Measurements from ENCODE around the gene FBL.
"Not testable (repeated sequence)": the region's sequence is repeated elsewhere in the genome, so short reads cannot be mapped to it uniquely, and the experiment has no call there.

Gene FBL

DNA sequence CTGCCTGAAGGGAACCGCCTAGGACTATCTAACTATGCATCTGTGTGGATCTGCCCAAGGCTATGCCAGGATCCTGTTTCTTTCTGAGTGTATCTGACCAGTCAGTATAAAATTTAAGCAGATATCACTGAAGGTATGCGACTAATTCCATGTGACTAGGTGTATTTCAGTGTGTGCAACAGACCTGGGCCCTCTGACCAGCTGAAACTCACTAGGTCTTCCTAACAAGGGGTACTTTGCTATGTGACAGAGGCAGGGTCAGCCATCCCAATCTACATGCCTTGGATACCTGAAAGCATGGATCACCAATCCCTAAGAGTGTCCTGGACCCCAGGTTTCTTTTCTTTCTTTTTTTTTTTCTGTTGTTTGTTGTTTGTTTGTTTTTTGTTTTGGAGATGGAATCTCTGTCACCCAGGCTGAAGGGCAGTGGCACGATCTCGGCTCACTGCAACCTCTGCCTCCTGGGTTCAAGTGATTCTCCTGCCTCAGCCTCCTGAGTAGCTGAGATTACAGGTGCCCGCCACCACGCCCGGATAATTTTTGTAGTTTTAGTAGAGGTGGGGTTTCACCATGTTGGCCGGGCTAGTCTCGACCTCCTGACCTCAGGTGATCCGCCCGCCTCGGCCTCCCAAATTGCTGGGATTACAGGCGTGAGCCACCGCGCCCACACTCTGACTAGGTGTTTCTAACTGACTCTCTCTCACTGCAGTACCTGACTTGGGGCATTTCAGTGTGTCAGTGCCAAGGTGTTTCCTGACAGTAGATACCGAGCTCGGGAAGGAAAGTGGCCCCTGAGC, 44.8 kb upstream of the FBL start:
- peak; percentile 44 for DNase-seq (ENCODE audit: low spot score)
- H3K36me3 ChIP-seq (ENCODE audit: low read depth): no peaks in the 10 kb centered on the region

GRCh38 chr19:39889872-39890754, 43.9 kb upstream of the FBL start:
- H3K4me3 ChIP-seq (ENCODE audit: severe bottlenecking); H3K27ac ChIP-seq (ENCODE audit: poor library complexity, severe bottlenecking); H3K36me3 ChIP-seq (ENCODE audit: low read depth); H3K27me3 ChIP-seq (ENCODE audit: insufficient read depth, poor library complexity, severe bottlenecking); ATAC-seq (ENCODE audit: low read depth); H3K4me1 ChIP-seq (ENCODE audit: insufficient read depth, poor library complexity, severe bottlenecking); H3K9me3 ChIP-seq (ENCODE audit: severe bottlenecking): not testable (repeated sequence)
- DNase-seq (ENCODE audit: low spot score): peak; percentile 65

More for the DNA sequence above, 44.8 kb upstream of the FBL start:
- no peaks in the 10 kb centered on the region for H3K27me3 ChIP-seq (ENCODE audit: insufficient read depth, poor library complexity, severe bottlenecking)
- TF ChIP-seq, protein P1, sequence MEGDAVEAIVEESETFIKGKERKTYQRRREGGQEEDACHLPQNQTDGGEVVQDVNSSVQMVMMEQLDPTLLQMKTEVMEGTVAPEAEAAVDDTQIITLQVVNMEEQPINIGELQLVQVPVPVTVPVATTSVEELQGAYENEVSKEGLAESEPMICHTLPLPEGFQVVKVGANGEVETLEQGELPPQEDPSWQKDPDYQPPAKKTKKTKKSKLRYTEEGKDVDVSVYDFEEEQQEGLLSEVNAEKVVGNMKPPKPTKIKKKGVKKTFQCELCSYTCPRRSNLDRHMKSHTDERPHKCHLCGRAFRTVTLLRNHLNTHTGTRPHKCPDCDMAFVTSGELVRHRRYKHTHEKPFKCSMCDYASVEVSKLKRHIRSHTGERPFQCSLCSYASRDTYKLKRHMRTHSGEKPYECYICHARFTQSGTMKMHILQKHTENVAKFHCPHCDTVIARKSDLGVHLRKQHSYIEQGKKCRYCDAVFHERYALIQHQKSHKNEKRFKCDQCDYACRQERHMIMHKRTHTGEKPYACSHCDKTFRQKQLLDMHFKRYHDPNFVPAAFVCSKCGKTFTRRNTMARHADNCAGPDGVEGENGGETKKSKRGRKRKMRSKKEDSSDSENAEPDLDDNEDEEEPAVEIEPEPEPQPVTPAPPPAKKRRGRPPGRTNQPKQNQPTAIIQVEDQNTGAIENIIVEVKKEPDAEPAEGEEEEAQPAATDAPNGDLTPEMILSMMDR (IDR thresholded peaks at IDR 0.05; ENCODE audit: poor library complexity, severe bottlenecking): no peak
- H3K4me1 ChIP-seq (ENCODE audit: insufficient read depth, poor library complexity, severe bottlenecking): no peaks in the 10 kb centered on the region
- ATAC-seq (ENCODE audit: low read depth): no peak
- no peak overlapping the region for H3K4me3 ChIP-seq (ENCODE audit: severe bottlenecking)
- no peaks in the 10 kb centered on the region for H3K9me3 ChIP-seq (ENCODE audit: severe bottlenecking)
- H3K27ac ChIP-seq (ENCODE audit: poor library complexity, severe bottlenecking): no peak overlapping the region

DNA sequence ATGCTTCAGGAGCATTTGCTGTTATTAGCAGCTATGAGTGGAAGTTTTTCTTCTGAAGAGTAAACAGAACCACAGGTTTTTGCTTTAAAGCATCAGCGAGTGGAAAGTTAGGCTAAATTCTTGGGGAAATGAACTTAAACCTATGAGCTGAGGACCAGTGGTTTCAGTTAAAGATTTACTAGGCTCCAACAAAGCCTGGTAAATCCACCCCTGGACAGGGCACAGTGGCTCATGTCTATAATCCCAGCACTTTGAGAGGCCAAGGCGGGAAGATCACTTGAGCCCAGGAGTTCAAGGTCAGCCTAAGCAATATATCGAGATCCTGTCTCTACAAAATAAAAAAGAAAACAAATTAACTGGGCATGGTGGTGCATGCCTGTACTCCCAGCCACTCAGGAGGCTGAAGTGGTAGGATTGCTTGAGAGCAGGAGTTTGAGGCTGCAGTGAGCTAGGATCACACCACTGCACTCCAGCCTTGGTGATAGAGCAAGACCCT, 41.3 kb upstream of the FBL start:
- not testable (repeated sequence) for H3K27me3 ChIP-seq (ENCODE audit: insufficient read depth, poor library complexity, severe bottlenecking); H3K4me1 ChIP-seq (ENCODE audit: insufficient read depth, poor library complexity, severe bottlenecking); H3K27ac ChIP-seq (ENCODE audit: poor library complexity, severe bottlenecking); H3K9me3 ChIP-seq (ENCODE audit: severe bottlenecking); H3K36me3 ChIP-seq (ENCODE audit: low read depth); DNase-seq (ENCODE audit: low spot score); ATAC-seq (ENCODE audit: low read depth); H3K4me3 ChIP-seq (ENCODE audit: severe bottlenecking)

GRCh38 chr19:39885821-39886554, 39.8 kb upstream of the FBL start:
- not testable (repeated sequence) for H3K27me3 ChIP-seq (ENCODE audit: insufficient read depth, poor library complexity, severe bottlenecking); H3K27ac ChIP-seq (ENCODE audit: poor library complexity, severe bottlenecking); H3K4me1 ChIP-seq (ENCODE audit: insufficient read depth, poor library complexity, severe bottlenecking); H3K36me3 ChIP-seq (ENCODE audit: low read depth); H3K9me3 ChIP-seq (ENCODE audit: severe bottlenecking); ATAC-seq (ENCODE audit: low read depth); H3K4me3 ChIP-seq (ENCODE audit: severe bottlenecking)
- DNase-seq (ENCODE audit: low spot score): peak; percentile 58

GRCh38 chr19:39884721-39885120, 38.5 kb upstream of the FBL start:
- H3K4me3 ChIP-seq (ENCODE audit: severe bottlenecking); H3K36me3 ChIP-seq (ENCODE audit: low read depth); DNase-seq (ENCODE audit: low spot score); ATAC-seq (ENCODE audit: low read depth); H3K4me1 ChIP-seq (ENCODE audit: insufficient read depth, poor library complexity, severe bottlenecking); H3K9me3 ChIP-seq (ENCODE audit: severe bottlenecking); H3K27ac ChIP-seq (ENCODE audit: poor library complexity, severe bottlenecking); H3K27me3 ChIP-seq (ENCODE audit: insufficient read depth, poor library complexity, severe bottlenecking): not testable (repeated sequence)

GRCh38 chr19:39882645-39883044, 36.5 kb upstream of the FBL start:
- H3K36me3 ChIP-seq (ENCODE audit: low read depth); H3K27ac ChIP-seq (ENCODE audit: poor library complexity, severe bottlenecking); ATAC-seq (ENCODE audit: low read depth); H3K9me3 ChIP-seq (ENCODE audit: severe bottlenecking); H3K27me3 ChIP-seq (ENCODE audit: insufficient read depth, poor library complexity, severe bottlenecking); DNase-seq (ENCODE audit: low spot score); H3K4me1 ChIP-seq (ENCODE audit: insufficient read depth, poor library complexity, severe bottlenecking); H3K4me3 ChIP-seq (ENCODE audit: severe bottlenecking): not testable (repeated sequence)

DNA sequence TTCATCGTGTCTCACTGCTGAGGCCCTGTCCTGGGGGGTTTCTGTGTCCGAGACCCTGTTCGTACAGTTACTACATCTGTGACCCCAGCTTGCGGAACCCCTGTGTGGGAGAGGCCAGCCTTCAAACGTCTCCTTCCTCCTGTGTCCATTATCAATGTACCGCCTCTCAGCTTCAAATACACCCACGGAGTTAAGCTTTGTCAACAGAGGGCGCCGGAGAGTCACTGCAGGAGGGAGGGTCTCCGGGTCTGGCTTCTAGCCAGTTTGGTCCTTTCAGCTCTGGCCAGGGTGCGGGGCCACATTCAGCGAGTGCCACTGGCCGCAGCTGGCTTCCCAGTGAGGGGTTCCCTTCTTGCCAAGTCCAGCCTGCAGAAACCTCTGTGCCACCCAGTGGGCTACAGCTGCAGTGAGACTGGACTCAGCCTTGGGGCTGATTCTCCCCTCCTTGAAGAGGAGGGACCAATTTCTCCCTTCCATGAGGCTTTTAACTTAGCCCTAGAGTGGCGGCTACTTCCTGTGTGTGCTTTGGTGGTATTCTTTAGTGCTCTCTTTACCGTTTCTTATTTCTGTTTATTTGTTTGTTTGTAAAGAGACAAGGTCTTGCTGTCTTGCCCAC, 35.4 kb upstream of the FBL start:
- not testable (repeated sequence) for H3K4me3 ChIP-seq (ENCODE audit: severe bottlenecking); H3K9me3 ChIP-seq (ENCODE audit: severe bottlenecking); H3K27ac ChIP-seq (ENCODE audit: poor library complexity, severe bottlenecking); DNase-seq (ENCODE audit: low spot score); H3K36me3 ChIP-seq (ENCODE audit: low read depth); H3K4me1 ChIP-seq (ENCODE audit: insufficient read depth, poor library complexity, severe bottlenecking); H3K27me3 ChIP-seq (ENCODE audit: insufficient read depth, poor library complexity, severe bottlenecking)
- 0 out of 3 replicates have a peak, but pooled peaks have one; percentile 30 for ATAC-seq (ENCODE audit: low read depth)

GRCh38 chr19:39880241-39880640, 34.1 kb upstream of the FBL start:
- not testable (repeated sequence) for H3K36me3 ChIP-seq (ENCODE audit: low read depth); H3K9me3 ChIP-seq (ENCODE audit: severe bottlenecking); H3K4me3 ChIP-seq (ENCODE audit: severe bottlenecking); DNase-seq (ENCODE audit: low spot score); H3K27me3 ChIP-seq (ENCODE audit: insufficient read depth, poor library complexity, severe bottlenecking); ATAC-seq (ENCODE audit: low read depth); H3K4me1 ChIP-seq (ENCODE audit: insufficient read depth, poor library complexity, severe bottlenecking); H3K27ac ChIP-seq (ENCODE audit: poor library complexity, severe bottlenecking)

DNA sequence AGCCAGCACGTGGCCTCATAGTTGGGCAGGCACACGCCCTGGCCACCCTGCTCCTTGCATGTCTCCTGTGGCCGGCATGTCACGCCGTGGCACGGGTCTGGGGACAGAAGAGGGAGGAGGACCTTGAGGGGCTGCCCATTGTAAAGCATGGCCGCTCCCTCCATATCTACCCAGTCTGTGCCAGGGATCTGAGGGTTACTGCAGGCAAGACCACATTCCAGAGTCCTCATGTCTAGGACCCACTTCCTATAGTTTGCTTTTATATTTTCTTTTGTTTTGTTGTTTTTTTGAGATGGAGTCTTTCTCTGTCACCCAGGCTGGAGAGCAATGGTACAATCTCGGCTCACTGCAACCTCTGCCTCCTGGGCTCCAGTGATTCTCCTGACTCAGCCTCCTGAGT, 33.6 kb upstream of the FBL start:
- not testable (repeated sequence) for H3K27me3 ChIP-seq (ENCODE audit: insufficient read depth, poor library complexity, severe bottlenecking); H3K9me3 ChIP-seq (ENCODE audit: severe bottlenecking); H3K27ac ChIP-seq (ENCODE audit: poor library complexity, severe bottlenecking); DNase-seq (ENCODE audit: low spot score); H3K36me3 ChIP-seq (ENCODE audit: low read depth); ATAC-seq (ENCODE audit: low read depth); H3K4me1 ChIP-seq (ENCODE audit: insufficient read depth, poor library complexity, severe bottlenecking); H3K4me3 ChIP-seq (ENCODE audit: severe bottlenecking)
